H1 (cell line): ENCODE measurements around the gene CRCP. TPM values are rescaled to one million over a fixed set of nuclear protein-coding genes. Genes with fewer than 3 reads are reported as not detected.
A peak's percentile ranks its signal among the peaks of the same experiment; 100 is the strongest.

Experiments used
- CTCF ChIA-PET: fragments of 300-600 bp; sonication (Branson Sonifier 250); formaldehyde crosslinking; loops from one replicate; lab custom pipeline; 2021; ENCODE audit not compliant: partially characterized antibody; lab: Charles Lee
- POLR2A ChIA-PET: fragments of 300-600 bp; sonication (Branson Sonifier 250); formaldehyde crosslinking; loops from one replicate; lab custom pipeline; 2021; ENCODE audit warnings: inconsistent platforms; ENCODE audit not compliant: partially characterized antibody; lab: Charles Lee
- DNase-seq, 2 experiments: peaks; one replicate each; pipeline versions ENCODE4 v3.0.0 to v3.0.0-alpha.2; 2010 to 2022; ENCODE audit warnings: low spot score in 2 of 2, low read depth in 1 of 2, mixed read lengths in 1 of 2
- FAIRE-seq: peaks from 2 replicates; lab custom pipeline; 2011; peaks lifted over from hg19 to GRCh38; lab: Jason Lieb, UNC
- H2AFZ ChIP-seq: 2 replicates; pipeline ENCODE4 v1.8.1; 2012; ENCODE audit warnings: low read length, inconsistent platforms
- H2AK5ac ChIP-seq: 2 replicates; pipeline ENCODE4 v1.6.1; 2013; ENCODE audit warnings: low read depth, low read length
- H2BK120ac ChIP-seq: replicated peaks from 2 replicates; pipeline ENCODE3; 2013; ENCODE audit warnings: low read depth, low read length, inconsistent platforms
- H2BK12ac ChIP-seq: 2 replicates; pipeline ENCODE4 v1.6.1; 2013; ENCODE audit warnings: low read depth, low read length
- H2BK15ac ChIP-seq: 2 replicates; pipeline ENCODE4 v1.6.1; 2013; ENCODE audit warnings: low read length
- H2BK20ac ChIP-seq: 2 replicates; pipeline ENCODE4 v1.6.1; 2013; ENCODE audit warnings: low read length
- H2BK5ac ChIP-seq: 2 replicates; pipeline ENCODE4 v1.6.1; 2013; ENCODE audit warnings: low read depth, low read length
- H3K14ac ChIP-seq: 2 replicates; pipeline ENCODE4 v1.6.1; 2013; ENCODE audit warnings: inconsistent platforms; ENCODE audit not compliant: insufficient read length
- H3K18ac ChIP-seq: 2 replicates; pipeline ENCODE4 v1.6.1; 2013; ENCODE audit warnings: low read length; ENCODE audit errors: extremely low read depth
- H3K23ac ChIP-seq: 2 replicates; pipeline ENCODE4 v1.6.1; 2013; ENCODE audit warnings: inconsistent platforms; ENCODE audit not compliant: insufficient read length
- H3K23me2 ChIP-seq: 2 replicates; pipeline ENCODE4 v1.6.1; 2013; ENCODE audit warnings: low read depth, low read length
- H3K27ac ChIP-seq: 2 replicates; pipeline ENCODE4 v1.6.1; 2011; ENCODE audit warnings: low read depth, low read length, inconsistent platforms
- H3K27me3 ChIP-seq, 4 experiments: replicated peaks in 1 of 4; 1 replicate in 1 of 4; 2 replicates in 3 of 4; pipeline versions ENCODE4 v1.6.1 to v1.8.1; 2011 to 2013; ENCODE audit warnings: low read length in 3 of 4, mild to moderate bottlenecking in 3 of 4, inconsistent platforms in 2 of 4, mixed read lengths in 2 of 4, moderate library complexity in 1 of 4; ENCODE audit not compliant: control insufficient read depth in 3 of 4, insufficient read depth in 3 of 4; ENCODE audit errors: extremely low read depth in 1 of 4
- H3K36me3 ChIP-seq, 4 experiments: 2 replicates each; pipeline versions ENCODE4 v1.6.1 to v1.8.1; 2011 to 2013; ENCODE audit warnings: mild to moderate bottlenecking in 4 of 4, low read length in 3 of 4, moderate library complexity in 2 of 4, control low read depth in 1 of 4, inconsistent platforms in 1 of 4; ENCODE audit not compliant: insufficient read depth in 4 of 4, control insufficient read depth in 2 of 4
- H3K4ac ChIP-seq: replicated peaks from 2 replicates; pipeline ENCODE3; 2013; ENCODE audit warnings: low read length, low read depth, mixed read lengths, inconsistent platforms; ENCODE audit not compliant: insufficient read length
- H3K4me1 ChIP-seq, 4 experiments: replicated peaks in 1 of 4; 1 replicate in 1 of 4; 2 replicates in 3 of 4; pipeline versions ENCODE4 v1.6.1 to v1.8.1; 2011 to 2013; ENCODE audit warnings: low read length in 3 of 4, inconsistent platforms in 2 of 4, mixed read lengths in 1 of 4; ENCODE audit not compliant: insufficient read depth in 4 of 4, control insufficient read depth in 3 of 4
- H3K4me2 ChIP-seq, 2 experiments: 2 replicates each; pipeline versions ENCODE4 v1.6.1 to v1.8.1; 2011 to 2013; ENCODE audit warnings: low read depth in 2 of 2, low read length in 2 of 2, control low read depth in 1 of 2, inconsistent platforms in 1 of 2, mild to moderate bottlenecking in 1 of 2; ENCODE audit not compliant: insufficient read depth in 1 of 2
- H3K4me3 ChIP-seq, 4 experiments: fragments of 200-600, 300-600 bp in 1 of 4; sonication (generic), shearing (Covaris generic), sonication (Bioruptor Twin) in 1 of 4; 2 replicates each; pipeline versions ENCODE4 v1.5.1 to v1.8.1; 2011 to 2016; ENCODE audit warnings: low read length in 4 of 4, low read depth in 3 of 4, control low read depth in 2 of 4, inconsistent platforms in 2 of 4, mild to moderate bottlenecking in 2 of 4, mixed read lengths in 1 of 4, moderate library complexity in 1 of 4; ENCODE audit not compliant: insufficient read depth in 2 of 4; ENCODE audit errors: extremely low read depth in 1 of 4
- H3K56ac ChIP-seq: replicated peaks from 2 replicates; pipeline ENCODE3; 2013; ENCODE audit warnings: low read depth, mild to moderate bottlenecking, mixed read lengths, low read length, inconsistent platforms; ENCODE audit not compliant: insufficient read length
- H3K79me1 ChIP-seq: 2 replicates; pipeline ENCODE4 v1.6.1; 2013; ENCODE audit warnings: low read depth, low read length, control low read depth
- H3K79me2 ChIP-seq, 2 experiments: 2 replicates each; pipeline versions ENCODE4 v1.6.1 to v1.8.1; 2012 to 2013; ENCODE audit warnings: low read length in 2 of 2, mild to moderate bottlenecking in 2 of 2, inconsistent platforms in 1 of 2; ENCODE audit not compliant: insufficient read depth in 2 of 2, control insufficient read depth in 1 of 2
- H3K9ac ChIP-seq, 4 experiments: replicated peaks in 1 of 4; 1 replicate in 1 of 4; 2 replicates in 3 of 4; pipeline versions ENCODE4 v1.6.1 to v1.8.1; 2011 to 2013; ENCODE audit warnings: low read depth in 3 of 4, low read length in 3 of 4, control low read depth in 2 of 4, mild to moderate bottlenecking in 2 of 4, moderate library complexity in 2 of 4, inconsistent platforms in 1 of 4; ENCODE audit errors: extremely low read depth in 1 of 4
- H3K9me3 ChIP-seq, 2 experiments: 2 replicates each; pipeline versions ENCODE4 v1.6.1 to v1.8.1; 2012 to 2013; ENCODE audit warnings: mild to moderate bottlenecking in 2 of 2, moderate library complexity in 2 of 2, control low read depth in 1 of 2, inconsistent platforms in 1 of 2, low read depth in 1 of 2, low read length in 1 of 2, mixed read lengths in 1 of 2; ENCODE audit not compliant: insufficient read depth in 2 of 2
- H4K20me1 ChIP-seq, 2 experiments: replicated peaks in 1 of 2; 2 replicates each; pipeline versions ENCODE3 to v1.8.1; 2011 to 2013; ENCODE audit warnings: inconsistent platforms in 2 of 2, low read length in 2 of 2, mild to moderate bottlenecking in 1 of 2; ENCODE audit not compliant: insufficient read depth in 2 of 2, control insufficient read depth in 1 of 2
- H4K5ac ChIP-seq: 2 replicates; pipeline ENCODE4 v1.6.1; 2013; ENCODE audit warnings: low read length, low read depth, mixed read lengths, inconsistent platforms; ENCODE audit not compliant: insufficient read length
- H4K8ac ChIP-seq: 2 replicates; pipeline ENCODE4 v1.8.0; 2013; ENCODE audit warnings: mild to moderate bottlenecking, moderate library complexity, low read length, inconsistent platforms; ENCODE audit not compliant: insufficient read depth; ENCODE audit errors: extremely low read depth
- H4K91ac ChIP-seq: replicated peaks from 2 replicates; pipeline ENCODE3; 2013; ENCODE audit warnings: low read length, mixed read lengths, inconsistent platforms; ENCODE audit not compliant: insufficient read length
- NRF1 ChIP-seq: IDR thresholded peaks from 2 replicates; pipeline ENCODE4 v1.6.1; 2011; ENCODE audit warnings: mild to moderate bottlenecking, low read depth, low read length, improper control_type of control experiment
- SIN3A ChIP-seq, 2 experiments: IDR thresholded peaks in 1 of 2; conservative IDR thresholded peaks in 1 of 2; 2 replicates each; pipeline ENCODE4 v1.6.1; 2011 to 2012; ENCODE audit warnings: low read length in 2 of 2, improper control_type of control experiment in 1 of 2, low read depth in 1 of 2, mild to moderate bottlenecking in 1 of 2
- SIX5 ChIP-seq: IDR thresholded peaks from 2 replicates; pipeline ENCODE4 v1.6.1; 2011; ENCODE audit warnings: mild to moderate bottlenecking, low read depth, low read length
- WGBS, 2 experiments: shearing (Covaris generic) in 1 of 2; methylation state at CpG; one replicate each; pipeline versions ENCODE4 v1.1.6 to v1.1.7; 2013 to 2015; ENCODE audit warnings: low lambda C conversion rate in 2 of 2, mixed read lengths in 2 of 2, inconsistent platforms in 1 of 2, low coverage in 1 of 2, missing lambda C conversion rate in 1 of 2; ENCODE audit not compliant: insufficient replicate concordance in 2 of 2, insufficient coverage in 1 of 2, insufficient read length in 1 of 2; ENCODE audit errors: extremely low coverage in 1 of 2, missing lambda C conversion rate in 1 of 2; 5-methylcytosine and 5-hydroxymethylcytosine counted together
- polyA plus RNA-seq, 7 experiments: library from polyadenylated mRNA; depleted of rRNA in 3 of 7; stranded (reverse) in 5 of 7; unstranded in 2 of 7; fragments of >200 nt in 5 of 7; fragments of 200-250 nt in 2 of 7; gene quantifications; 1 replicate in 5 of 7; 2 replicates in 1 of 7; 4 replicates in 1 of 7; pipeline versions ENCODE4 v1.2.1 to v1.2.3, GENCODE V29; 2011 to 2013; ENCODE audit warnings: missing spikeins in 2 of 7, mixed read lengths in 2 of 7
- total RNA-seq: library from RNA; stranded (reverse); fragmentation: NEBNext Ultra II Directional; extraction: Animal tissue kit (Norgen Biotek cat#: 25700); gene quantifications from 2 replicates; pipeline ENCODE4 v1.2.1, GENCODE V29; 2021

Gene CRCP
- total and polyA plus RNA-seq, 2 of the 8 experiments (the other 6 are each of a cell fraction or from before 2014, with no cell fraction given): 15.0 to 29.3 TPM

GRCh38 chr7:66076462-66077329 is 38.0 kb upstream of the CRCP start:
- Histone ChIP-seq H3K23ac (no peak overlapping the region), H2BK15ac (0 out of 2 replicates have a peak overlapping the region, but pooled peaks have one; percentile 84), H3K27ac (no peak overlapping the region), H4K20me1 (peaks cover 0 to 6% of the 10 kb centered on the region in 2 experiments), H3K18ac (no peak overlapping the region), H2BK12ac (no peak overlapping the region), H3K27me3 (no peaks in the 10 kb centered on the region), H3K4me3 (peak overlapping the region; percentile 81 to 100 (median 84)), H4K91ac (no peak overlapping the region), H3K23me2 (peaks cover 7% of the 10 kb centered on the region; the same call in 1 of the 2 replicates), H2AFZ (no peak overlapping the region), H4K8ac (no peak overlapping the region), H3K9ac (peak overlapping the region in 2 of 4 experiments; percentile 81 to 83; a peak in 6 of 7 replicates), H3K79me2 (0 out of 4 replicates have a peak, but pooled peaks cover 0 to 5% of the 10 kb centered on the region in 2 experiments), H3K56ac (no peak overlapping the region), H3K36me3 (0 out of 8 replicates have a peak, but pooled peaks cover 0 to 4% (median 0%) of the 10 kb centered on the region in 4 experiments), H3K9me3 (no peaks in the 10 kb centered on the region), H2BK120ac (no peak overlapping the region), H2BK20ac (no peak overlapping the region), H2BK5ac (peak overlapping the region; percentile 80; the same call in 1 of the 2 replicates), H3K79me1 (peaks cover 2% of the 10 kb centered on the region; the same call in 1 of the 2 replicates), H2AK5ac (no peak overlapping the region), H3K14ac (no peak overlapping the region), H3K4ac (no peak overlapping the region), H3K4me2 (peak overlapping the region; percentile 93 to 95), H4K5ac (no peak overlapping the region), H3K4me1 (peaks cover 0 to 10% (median 6%) of the 10 kb centered on the region in 4 experiments; a peak in 4 of 7 replicates)
- CTCF ChIA-PET: no interaction called here
- DNase-seq: no peak
- TF ChIP-seq NRF1 (no peak), SIX5 (no peak), SIN3A (conservative IDR thresholded peaks at IDR 0.05 in 1 of 2, IDR thresholded peaks at IDR 0.05 in 1 of 2; ENCODE audit: low read depth in 1 of 2, low read length in 2 of 2) (0 out of 4 replicates have a peak, but pooled peaks of 1 of the 2 experiments have one; percentile 34)
- WGBS, 2 experiments: 89% methylated on average over 9 of the region's 11 CpGs; no CpG with 5 or more reads in 1 of the 2 experiments
- POLR2A ChIA-PET: interaction anchor here (0.6 to 2.7 kb wide), 11 partner anchors 7 to 493 kb away, joined by 3 to 10 read pairs (median 4); partner anchors contain the start of gene CRCP
- no peak for FAIRE-seq
